Measurements from ENCODE around the gene MEGF6. TPM values are rescaled to one million over a fixed set of nuclear protein-coding genes. Genes with fewer than 3 reads are reported as not detected.

MEGF6 gene
- total RNA-seq, 1 experiment from 2014 or later, result 21.3 TPM

GRCh38 chr1:3658231-3658615 lies 46.9 kb upstream of the MEGF6 start:
- Histone ChIP-seq H3K79me1 (ENCODE audit: insufficient read depth, low read depth, low read length, poor library complexity, severe bottlenecking) (no peaks in the 10 kb centered on the region), H4K5ac (ENCODE audit: insufficient read length, low read depth, low read length) (no peak overlapping the region), H3K18ac (ENCODE audit: insufficient read length, low read depth, low read length) (no peak overlapping the region), H3K56ac (ENCODE audit: insufficient read length, low read depth, low read length) (no peak overlapping the region), H2BK5ac (ENCODE audit: insufficient read length, low read length) (no peak overlapping the region), H3K23me2 (ENCODE audit: insufficient read length, low read depth, low read length, poor library complexity, severe bottlenecking) (no peaks in the 10 kb centered on the region), H4K91ac (ENCODE audit: insufficient read length, low read depth, low read length) (no peak overlapping the region), H3T11ph (ENCODE audit: low read length) (no peak overlapping the region), H3K4me1 (ENCODE audit: insufficient read depth, low read length) (no peaks in the 10 kb centered on the region), H3K27ac (ENCODE audit: insufficient read length, low read depth, low read length) (no peak overlapping the region), H2BK12ac (ENCODE audit: insufficient read length, low read depth, low read length) (no peak overlapping the region), H4K20me1 (ENCODE audit: control insufficient read depth, insufficient read depth, insufficient read length) (no peaks in the 10 kb centered on the region), H4K8ac (replicated peaks; ENCODE audit: insufficient read length, low read depth, low read length) (no peak overlapping the region), H3K9me3 (ENCODE audit: control insufficient read depth, low read depth, low read length) (no peaks in the 10 kb centered on the region), H2AFZ (ENCODE audit: low read length) (no peak overlapping the region), H3K79me2 (ENCODE audit: insufficient read depth, low read length) (no peaks in the 10 kb centered on the region), H2BK20ac (ENCODE audit: low read depth, low read length, poor library complexity, severe bottlenecking) (no peak overlapping the region), H3K4ac (ENCODE audit: low read depth, low read length) (no peak overlapping the region), H3K4me2 (ENCODE audit: insufficient read depth, insufficient read length, low read length) (no peak overlapping the region), H3K14ac (ENCODE audit: insufficient read depth, low read length) (no peak overlapping the region; the same call in 1 of the 2 replicates), H3K9ac (ENCODE audit: extremely low read depth, insufficient read length, low read length) (no peak overlapping the region), H3K23ac (ENCODE audit: insufficient read length, low read depth, low read length) (no peak overlapping the region), H2AK5ac (ENCODE audit: insufficient read length, low read length) (no peak overlapping the region), H2BK15ac (ENCODE audit: low read depth, low read length) (no peak overlapping the region), H3K27me3 (ENCODE audit: insufficient read depth, low read length) (peaks cover 15% of the 10 kb centered on the region), H2BK120ac (ENCODE audit: low read depth, low read length, poor library complexity, severe bottlenecking) (no peak overlapping the region)
- no peak for TF ChIP-seq CTCF (conservative IDR thresholded peaks at IDR 0.05)
- Mint-ChIP-seq H3K9me3 (peaks cover 0 to 2% of the 10 kb centered on the region in 2 experiments; a peak in 1 of 5 replicates), H3K27ac (no peak overlapping the region), H3K36me3 (ENCODE audit: insufficient read depth in 1 of 3, low read depth in 3 of 3) (no peaks in the 10 kb centered on the region), H3K4me3 (no peak overlapping the region), H3K4me1 (peaks cover 16 to 21% of the 10 kb centered on the region in 2 experiments), H3K27me3 (ENCODE audit: low read depth) (peaks cover 79% of the 10 kb centered on the region)
- no CpG with 5 or more reads among the region's 14 CpGs for WGBS (ENCODE audit: extremely low coverage, insufficient read length, low lambda C conversion rate)
- no peak for DNase-seq
